HFFc6 (cell line): Measurements from ENCODE around the gene IFNL1. TPM values are rescaled to one million over a fixed set of nuclear protein-coding genes. Genes with fewer than 3 reads are reported as not detected.
"Not testable (repeated sequence)": the region's sequence is repeated elsewhere in the genome, so short reads cannot be mapped to it uniquely, and the experiment has no call there.

Experiments
- DNase-seq: peaks from one replicate; pipeline ENCODE4 v3.0.0-alpha.2; 2018
- H3K27ac Mint-ChIP-seq: 2 replicates; pipeline ENCODE4 v1.8.0; 2020; ENCODE audit warnings: mild to moderate bottlenecking, mixed read lengths
- H3K27me3 Mint-ChIP-seq: 2 replicates; pipeline ENCODE4 v1.8.0; 2021; ENCODE audit warnings: mild to moderate bottlenecking, moderate library complexity, mixed read lengths; ENCODE audit not compliant: insufficient read depth
- H3K36me3 Mint-ChIP-seq: 2 replicates; pipeline ENCODE4 v1.8.0; 2021; ENCODE audit warnings: low read depth, mixed read lengths
- H3K4me1 Mint-ChIP-seq: 2 replicates; pipeline ENCODE4 v1.8.0; 2020; ENCODE audit warnings: low read depth, mixed read lengths
- H3K4me3 Mint-ChIP-seq: 2 replicates; pipeline ENCODE4 v1.8.0; 2020; ENCODE audit warnings: mild to moderate bottlenecking, moderate library complexity, mixed read lengths
- H3K9me3 Mint-ChIP-seq: 2 replicates; pipeline ENCODE4 v1.8.0; 2020; ENCODE audit warnings: mild to moderate bottlenecking, mixed read lengths
- CTCF ChIP-seq: fragments of 200-600 bp; sonication (generic); IDR thresholded peaks from 2 replicates; pipeline ENCODE4 v1.5.0; 2021; ENCODE audit warnings: antibody characterized with exemption, mild to moderate bottlenecking
- total RNA-seq, 6 experiments: library from RNA; stranded (reverse); fragmentation: NEBNext Ultra II Directional; extraction: Animal tissue kit (Norgen Biotek cat#: 25700); gene quantifications; 2 replicates in 1 of 6; 3 replicates in 5 of 6; pipeline ENCODE4 v1.2.3, GENCODE V29; 2021

Gene IFNL1
- total RNA-seq, 6 experiments from 2014 or later: not detected

DNA sequence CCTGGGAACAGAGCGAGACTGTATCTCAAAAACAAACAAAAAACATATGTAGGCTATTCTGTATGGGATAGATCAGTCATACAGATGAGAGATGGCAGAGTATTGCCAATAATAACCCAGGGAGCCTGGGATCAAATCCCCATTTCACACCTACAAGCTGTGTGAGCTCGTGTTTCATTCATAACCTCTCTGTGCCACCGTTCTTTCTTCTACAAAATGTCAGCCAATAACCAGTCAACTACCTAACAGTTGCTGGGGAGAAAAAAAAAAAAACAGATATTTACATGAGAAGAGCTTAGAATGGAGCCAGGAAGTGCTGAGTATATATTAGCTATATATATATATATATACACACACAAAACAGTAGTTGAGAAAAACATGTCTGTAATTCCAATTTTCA lies 34.5 kb upstream of the IFNL1 start:
- Mint-ChIP-seq H3K4me3 (no peak overlapping the region), H3K4me1 (no peaks in the 10 kb centered on the region), H3K27me3 (peaks cover 21% of the 10 kb centered on the region), H3K36me3 (no peaks in the 10 kb centered on the region), H3K9me3 (no peaks in the 10 kb centered on the region), H3K27ac (no peak overlapping the region)
- no peak for DNase-seq
- TF ChIP-seq CTCF: no peak

GRCh38 chr19:39262496-39262895 lies 33.7 kb upstream of the IFNL1 start:
- Mint-ChIP-seq H3K36me3 (no peaks in the 10 kb centered on the region), H3K4me1 (no peaks in the 10 kb centered on the region), H3K9me3 (no peaks in the 10 kb centered on the region), H3K4me3 (no peak overlapping the region), H3K27me3 (peaks cover 22% of the 10 kb centered on the region), H3K27ac (no peak overlapping the region)
- no peak for DNase-seq
- no peak for TF ChIP-seq CTCF

- peaks cover 25% of the 10 kb centered on the region for H3K27me3 Mint-ChIP-seq
- no peaks in the 10 kb centered on the region for H3K4me1 Mint-ChIP-seq
- TF ChIP-seq CTCF: no peak
- DNase-seq: no peak
- H3K27ac Mint-ChIP-seq: no peak overlapping the region
- no peaks in the 10 kb centered on the region for H3K9me3 Mint-ChIP-seq
- no peak overlapping the region for H3K4me3 Mint-ChIP-seq
- H3K36me3 Mint-ChIP-seq: no peaks in the 10 kb centered on the region
Observed at GRCh38 chr19:39263912-39264305, 32.3 kb upstream of the IFNL1 start.

- peaks cover 25% of the 10 kb centered on the region for H3K27me3 Mint-ChIP-seq
- no peaks in the 10 kb centered on the region for H3K36me3 Mint-ChIP-seq
- H3K4me3 Mint-ChIP-seq: no peak overlapping the region
- TF ChIP-seq CTCF: no peak
- no peak for DNase-seq
- H3K4me1 Mint-ChIP-seq: no peaks in the 10 kb centered on the region
- H3K27ac Mint-ChIP-seq: no peak overlapping the region
- no peaks in the 10 kb centered on the region for H3K9me3 Mint-ChIP-seq
Observed at GRCh38 chr19:39264306-39265290, 31.6 kb upstream of the IFNL1 start.

- Mint-ChIP-seq H3K36me3 (no peaks in the 10 kb centered on the region), H3K27ac (no peak overlapping the region), H3K4me3 (no peak overlapping the region), H3K4me1 (no peaks in the 10 kb centered on the region), H3K27me3 (peaks cover 29% of the 10 kb centered on the region), H3K9me3 (no peaks in the 10 kb centered on the region)
- no peak for DNase-seq
- TF ChIP-seq CTCF: no peak
Observed at GRCh38 chr19:39265321-39265916, 30.8 kb upstream of the IFNL1 start.

GRCh38 chr19:39268085-39268484 lies 28.1 kb upstream of the IFNL1 start, which contains the start of gene IFNL2:
TSS of gene IFNL2 (plus strand) at chr19:39268396. CDS start at chr19:39268569, 173 bp downstream.
- H3K36me3 Mint-ChIP-seq, H3K9me3 Mint-ChIP-seq, H3K4me1 Mint-ChIP-seq, DNase-seq, H3K4me3 Mint-ChIP-seq, H3K27ac Mint-ChIP-seq: not testable (repeated sequence)
- H3K27me3 Mint-ChIP-seq: peaks cover 36% of the 10 kb centered on the region

DNA sequence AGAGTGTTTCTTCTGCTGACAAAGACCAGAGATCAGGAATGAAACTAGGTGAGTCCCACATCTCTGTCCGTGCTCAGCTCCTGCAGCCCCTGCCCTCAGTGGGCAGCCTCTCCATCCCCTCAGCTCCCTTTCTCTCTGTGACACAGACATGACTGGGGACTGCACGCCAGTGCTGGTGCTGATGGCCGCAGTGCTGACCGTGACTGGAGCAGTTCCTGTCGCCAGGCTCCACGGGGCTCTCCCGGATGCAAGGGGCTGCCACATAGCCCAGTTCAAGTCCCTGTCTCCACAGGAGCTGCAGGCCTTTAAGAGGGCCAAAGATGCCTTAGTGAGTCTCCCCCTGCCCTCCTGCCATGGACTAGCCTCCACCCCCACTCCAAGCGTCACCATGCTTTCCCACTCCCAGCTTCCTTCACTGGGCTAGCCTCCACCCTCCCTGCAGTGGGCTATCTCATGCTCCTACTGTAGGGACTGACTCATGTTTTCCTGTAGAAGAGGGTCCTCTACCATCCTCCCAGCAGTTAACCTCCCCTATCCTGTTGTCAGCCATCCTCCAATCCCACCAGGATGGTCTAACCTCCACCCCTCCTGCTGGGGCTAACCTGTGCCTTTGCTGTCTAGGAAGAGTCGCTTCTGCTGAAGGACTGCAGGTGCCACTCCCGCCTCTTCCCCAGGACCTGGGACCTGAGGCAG lies 27.5 kb upstream of the IFNL1 start:
- H3K27me3 Mint-ChIP-seq: peaks cover 33% of the 10 kb centered on the region
- H3K9me3 Mint-ChIP-seq: not testable (repeated sequence)

GRCh38 chr19:39269369-39269768 lies 26.8 kb upstream of the IFNL1 start:
- not testable (repeated sequence) for H3K36me3 Mint-ChIP-seq, H3K4me3 Mint-ChIP-seq, H3K4me1 Mint-ChIP-seq, H3K27ac Mint-ChIP-seq, H3K9me3 Mint-ChIP-seq, DNase-seq
- peaks cover 31% of the 10 kb centered on the region for H3K27me3 Mint-ChIP-seq

More for the DNA sequence above, 27.5 kb upstream of the IFNL1 start:
- H3K4me3 Mint-ChIP-seq, H3K36me3 Mint-ChIP-seq, H3K27ac Mint-ChIP-seq, H3K4me1 Mint-ChIP-seq, DNase-seq: not testable (repeated sequence)
